ENCODE measurements around the gene NEGR1.
"Not testable (repeated sequence)": the region's sequence is repeated elsewhere in the genome, so short reads cannot be mapped to it uniquely, and the experiment has no call there.

The NEGR1 gene

DNA sequence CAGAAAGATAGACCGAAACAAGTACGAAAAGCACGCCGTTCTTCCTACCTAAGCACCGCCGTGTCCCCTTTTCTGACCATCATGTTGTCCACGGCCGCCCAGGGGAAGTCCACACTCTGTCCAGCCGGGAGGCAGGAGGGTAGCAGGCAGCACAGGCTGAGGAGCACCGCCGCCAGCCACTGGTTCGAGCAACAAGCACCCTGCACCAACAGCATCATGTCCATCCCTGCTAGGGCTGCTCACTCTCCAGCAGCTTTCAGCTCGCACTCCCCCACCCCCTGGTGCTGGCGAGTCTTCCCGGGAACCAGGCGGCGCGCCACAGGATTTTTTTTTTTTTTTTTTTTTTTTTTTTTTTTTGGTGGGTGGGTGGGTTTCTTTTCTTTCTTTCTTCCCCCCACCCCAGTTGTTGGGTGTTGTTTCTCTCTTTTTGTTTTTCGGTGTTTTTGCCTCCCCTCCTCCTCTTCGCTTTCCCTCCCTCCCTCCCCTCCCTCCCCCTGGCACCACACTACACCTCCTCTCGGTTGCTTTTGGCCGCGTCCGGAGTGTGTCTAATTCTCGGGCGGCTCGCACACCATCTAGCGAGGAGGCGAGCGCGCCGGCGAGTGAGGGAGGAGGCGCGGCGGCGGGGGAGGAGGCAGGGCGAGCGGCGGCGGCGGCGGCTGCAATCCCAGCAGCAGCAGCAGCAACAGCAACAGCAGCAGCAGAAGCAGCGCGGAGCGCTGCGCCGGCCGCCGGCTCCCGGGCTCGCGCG lies at the start of gene NEGR1:
TSS of gene NEGR1 (minus strand) at position 269 of the 751 bp plus-strand sequence.
- DNase-seq (ENCODE audit: low spot score): peak; percentile 55

GRCh38 chr1:72326494-72326893 lies 44.2 kb upstream of the NEGR1 start:
- no peak for DNase-seq (ENCODE audit: low spot score)

- DNase-seq (ENCODE audit: low spot score): no peak
Measured at GRCh38 chr1:72324451-72324850, 42.1 kb upstream of the NEGR1 start.

DNA sequence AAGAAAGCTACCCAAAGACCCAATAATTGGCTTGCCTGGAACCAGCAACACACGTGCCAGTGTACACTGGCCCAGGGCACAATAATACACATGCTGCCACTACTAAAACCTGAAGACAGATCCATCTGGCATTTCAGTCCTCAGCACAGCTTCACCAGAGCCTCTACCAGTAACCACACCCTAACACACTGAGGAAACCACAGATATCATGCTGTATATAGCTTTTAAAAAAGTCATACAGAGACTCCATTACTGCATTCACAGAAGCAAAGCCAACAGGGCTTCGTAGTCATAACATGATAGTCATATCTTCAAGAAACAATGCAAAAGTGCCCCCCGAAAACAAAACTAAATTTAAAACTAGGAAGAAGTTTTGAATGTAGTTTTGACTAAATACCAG lies 40.6 kb upstream of the NEGR1 start:
- no peak for DNase-seq (ENCODE audit: low spot score)

DNA sequence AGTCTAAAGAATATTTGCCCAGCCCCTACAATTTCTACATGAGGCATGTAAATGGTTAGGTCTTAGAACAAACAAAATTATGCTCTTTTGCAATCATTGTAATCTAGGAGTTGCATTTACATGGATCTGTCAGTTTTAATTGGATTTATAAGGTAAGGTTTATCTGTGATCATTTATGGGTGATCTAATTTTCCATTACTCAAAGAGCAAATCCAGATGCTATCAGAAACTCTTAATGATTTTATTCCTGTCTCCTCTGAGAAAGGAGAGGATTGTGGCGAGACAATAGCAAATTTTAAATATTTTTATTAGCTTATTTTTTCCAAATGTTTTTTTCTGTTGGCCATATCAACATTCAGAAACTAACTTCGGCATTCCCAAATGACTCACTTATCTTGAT lies 14.2 kb upstream of the NEGR1 start:
- DNase-seq (ENCODE audit: low spot score): no peak

GRCh38 chr1:72288886-72289285 lies 6.5 kb upstream of the NEGR1 start:
- no peak for DNase-seq (ENCODE audit: low spot score)

- no peak for DNase-seq (ENCODE audit: low spot score)
Measured at GRCh38 chr1:72286401-72286800, 4.1 kb upstream of the NEGR1 start.

DNA sequence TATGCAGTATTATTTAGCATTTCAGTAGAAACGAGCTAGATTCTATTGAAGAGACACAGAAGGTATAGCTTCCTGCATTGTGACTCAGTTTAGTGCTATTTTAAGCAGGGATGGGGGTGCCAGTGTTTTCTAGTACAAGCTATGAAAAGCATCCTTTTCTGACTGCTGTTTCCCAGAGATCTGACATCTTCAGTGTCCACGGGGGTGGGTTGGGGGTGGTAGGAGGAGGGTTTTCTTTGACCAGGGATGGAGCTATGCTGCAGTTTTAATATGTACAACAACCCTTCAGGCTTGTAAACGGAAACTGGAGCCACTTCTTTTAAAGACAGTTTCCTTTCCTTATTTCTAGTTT lies 2.7 kb upstream of the NEGR1 start:
- no peak for DNase-seq (ENCODE audit: low spot score)

- peak; percentile 17 for DNase-seq (ENCODE audit: low spot score)
Measured at GRCh38 chr1:72284348-72285073, 2.2 kb upstream of the NEGR1 start.

- DNase-seq (ENCODE audit: low spot score): no peak
Measured at GRCh38 chr1:72284084-72284347, 1.7 kb upstream of the NEGR1 start.

GRCh38 chr1:72283307-72284083 lies 1.2 kb upstream of the NEGR1 start:
- peak; percentile 47 for DNase-seq (ENCODE audit: low spot score)

DNA sequence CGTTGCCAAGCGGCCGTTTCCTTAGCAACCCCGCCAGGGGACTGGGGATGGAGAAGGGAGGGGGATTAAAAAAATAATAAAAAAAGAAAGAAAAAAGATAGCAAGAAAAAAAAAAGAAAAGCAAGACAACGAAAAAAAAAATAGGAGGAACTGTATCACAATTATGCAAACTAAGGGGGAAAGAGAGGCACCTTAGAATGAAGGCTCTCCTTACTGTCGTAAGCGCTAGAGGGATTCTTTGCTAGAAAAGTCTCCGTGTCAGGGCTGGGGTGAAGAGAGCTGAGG lies 625 bp upstream of the NEGR1 start:
- DNase-seq (ENCODE audit: low spot score): no peak

DNA sequence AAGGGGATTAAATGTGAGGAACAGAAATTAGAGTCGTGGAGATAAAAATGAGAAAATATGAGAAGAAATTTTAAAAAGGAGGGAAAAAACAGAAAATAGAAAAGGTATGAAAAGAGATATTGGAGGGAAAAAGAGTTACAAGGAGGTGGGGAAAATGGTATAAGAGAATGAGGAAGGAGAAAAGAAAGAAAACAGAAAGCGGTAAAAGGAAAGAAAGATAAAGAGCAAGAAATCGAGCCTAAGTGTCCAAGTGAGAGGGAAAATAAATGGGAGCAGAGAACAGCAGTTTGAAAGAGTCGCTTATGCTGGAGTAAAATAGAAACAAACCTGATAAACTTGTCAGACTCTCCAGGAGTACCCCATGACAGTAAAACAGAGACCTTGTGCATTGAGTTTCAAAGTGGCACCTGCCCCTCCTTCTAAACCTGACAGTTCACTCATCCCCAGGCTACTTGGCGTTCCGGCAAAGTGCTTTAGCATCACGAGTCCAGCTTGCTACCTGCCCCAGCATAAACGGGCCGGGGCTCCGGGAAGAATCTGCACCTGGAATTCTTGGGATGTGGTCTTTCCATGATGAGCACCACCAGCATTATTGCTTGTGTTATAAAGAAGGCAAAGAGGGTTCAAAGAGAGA lies 585 bp downstream of the NEGR1 start:
- DNase-seq (ENCODE audit: low spot score): no peak

GRCh38 chr1:72281144-72281543 lies 1.2 kb downstream of the NEGR1 start:
- DNase-seq (ENCODE audit: low spot score): no peak

DNA sequence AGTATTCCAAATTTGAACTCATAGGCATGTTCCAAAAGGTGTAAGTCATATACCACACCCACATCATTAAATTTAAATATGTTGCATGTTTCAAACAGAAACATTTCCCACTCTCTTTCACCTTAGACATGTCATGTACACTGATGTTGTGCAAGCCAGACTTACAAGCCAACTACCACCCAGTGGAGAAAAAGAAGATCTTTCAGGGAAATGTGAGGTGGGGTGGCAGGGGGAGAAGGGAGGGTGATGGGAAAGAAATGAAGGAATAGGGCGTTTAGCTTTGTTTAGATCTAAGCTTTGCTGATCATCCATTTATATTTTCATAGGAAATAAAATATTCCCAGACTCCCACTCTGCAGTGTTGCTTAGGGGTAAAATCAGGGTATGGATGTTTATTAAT lies 1.6 kb downstream of the NEGR1 start:
- DNase-seq (ENCODE audit: low spot score): peak; percentile 16

DNA sequence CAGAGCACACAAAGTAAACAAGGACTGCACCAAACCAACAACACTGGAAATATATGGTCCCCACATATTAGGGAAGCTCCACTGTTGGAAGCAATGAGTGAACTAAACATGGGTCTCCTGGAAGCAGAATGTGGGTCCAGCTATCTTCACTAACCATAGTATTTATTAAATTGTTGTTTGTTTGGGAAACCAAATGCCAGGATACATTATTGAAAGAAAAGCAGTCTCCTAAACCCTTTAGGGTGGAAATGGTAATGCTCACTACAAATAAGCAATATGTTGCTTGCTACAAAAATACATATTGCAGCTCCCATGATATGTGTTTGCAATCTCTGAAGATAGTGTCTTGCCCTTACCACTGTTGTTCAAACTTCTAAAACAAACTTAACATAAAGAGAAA lies 2.2 kb downstream of the NEGR1 start:
- no peak for DNase-seq (ENCODE audit: low spot score)

GRCh38 chr1:72278461-72278860 lies 3.9 kb downstream of the NEGR1 start:
- DNase-seq (ENCODE audit: low spot score): no peak

DNA sequence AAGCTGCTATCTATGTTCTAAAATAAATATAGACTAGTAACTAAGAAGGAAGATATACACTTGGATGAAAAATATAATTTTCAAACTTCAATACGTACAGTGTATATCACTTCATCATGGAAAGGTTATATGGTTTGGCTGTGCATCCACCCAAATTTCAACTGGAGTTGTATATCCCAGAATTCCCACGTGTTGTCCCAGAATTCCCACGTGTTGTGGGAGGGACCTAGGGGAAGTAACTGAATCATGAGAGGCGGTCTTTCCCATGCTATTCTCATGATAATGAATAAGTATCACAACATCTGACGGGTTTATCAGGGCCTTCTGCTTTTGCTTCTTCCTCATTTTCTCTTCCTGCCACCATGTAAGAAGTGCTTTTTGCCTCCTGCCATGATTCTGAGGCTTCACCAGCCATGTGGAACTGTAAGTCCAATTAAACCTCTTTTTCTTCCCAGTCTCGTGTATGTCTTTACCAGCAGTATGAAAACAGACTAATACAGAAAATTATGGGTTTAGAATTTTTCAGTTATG lies 10.7 kb downstream of the NEGR1 start:
- no peak for DNase-seq (ENCODE audit: low spot score)

DNA sequence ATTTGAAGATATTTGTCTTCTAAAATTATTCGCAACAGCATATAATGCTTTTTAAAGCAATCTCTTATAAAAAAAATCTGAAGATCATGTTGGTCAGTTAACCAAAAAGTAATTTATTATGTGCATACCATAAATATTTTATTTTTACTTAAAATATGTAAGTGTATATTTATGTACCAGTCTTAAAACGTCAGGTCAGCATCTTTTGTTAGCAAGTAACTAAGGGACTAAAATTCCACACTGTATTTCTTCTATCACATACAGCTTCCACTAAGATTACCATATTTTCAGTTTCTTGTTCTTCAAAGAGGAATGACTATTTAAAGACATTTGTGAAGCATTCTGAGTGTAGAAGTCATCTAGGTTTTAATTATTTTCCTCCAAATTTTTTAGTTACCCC lies 19.6 kb downstream of the NEGR1 start:
- DNase-seq (ENCODE audit: low spot score): no peak

DNA sequence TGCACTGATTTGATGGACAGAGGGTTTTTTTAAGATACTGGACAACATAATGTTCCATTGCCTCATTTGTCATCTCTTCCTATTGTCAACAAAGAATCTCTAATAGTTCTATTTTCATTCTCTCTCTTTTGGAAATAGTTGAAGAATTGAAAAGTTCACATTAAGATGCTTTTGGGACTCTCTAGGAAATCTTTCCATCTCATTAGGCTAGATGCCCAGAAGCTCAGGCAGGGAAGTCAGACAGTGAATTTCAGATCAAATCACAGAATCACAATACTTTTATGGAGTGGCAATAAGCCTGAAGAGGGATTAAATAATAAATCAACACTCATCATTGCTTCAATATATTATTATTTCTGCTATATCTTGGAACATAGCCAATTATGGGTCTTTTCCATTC lies 29.2 kb downstream of the NEGR1 start:
- no peak for DNase-seq (ENCODE audit: low spot score)

DNA sequence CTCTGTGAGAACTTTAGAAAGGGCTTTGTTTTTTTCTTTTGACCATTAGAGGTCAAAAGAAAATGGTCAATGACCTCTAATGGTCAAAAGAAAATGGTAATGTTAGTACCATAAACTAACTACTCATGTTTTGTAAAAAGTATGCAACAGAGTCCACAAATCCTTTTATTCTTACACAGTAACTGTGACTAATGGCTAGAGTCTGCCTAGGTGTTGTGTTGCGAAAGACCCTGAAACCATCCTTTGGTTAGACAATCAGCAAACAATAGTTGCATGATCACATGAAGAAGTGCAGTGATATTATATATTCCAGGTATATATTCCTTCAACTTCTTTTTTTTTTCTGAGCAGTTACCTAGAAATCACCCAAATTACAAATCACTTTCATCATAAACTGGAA lies 40.9 kb downstream of the NEGR1 start:
- DNase-seq (ENCODE audit: low spot score): no peak

GRCh38 chr1:72235931-72236330 lies 46.4 kb downstream of the NEGR1 start:
- not testable (repeated sequence) for DNase-seq (ENCODE audit: low spot score)

- peak; percentile 9 for DNase-seq (ENCODE audit: low spot score)
Measured at GRCh38 chr1:72235062-72235461, 47.3 kb downstream of the NEGR1 start.
